Fibroblast of pulmonary artery (primary cell): ENCODE results near the gene TMEM52.

ENCODE experiments used
- DNase-seq: peaks from one replicate; pipeline ENCODE4 v3.0.0-alpha.2; 2010; ENCODE audit warnings: low read depth
- H3K4me3 ChIP-seq: replicated peaks from 2 replicates; pipeline ENCODE4 v1.5.1; 2011; ENCODE audit warnings: low read depth, mild to moderate bottlenecking, control low read depth, low read length, moderate library complexity
- TF ChIP-seq, protein P1 (sequence below): IDR thresholded peaks from 2 replicates; pipeline ENCODE4 v1.5.1; 2011; ENCODE audit warnings: mild to moderate bottlenecking, control low read depth, low read length, inconsistent platforms; ENCODE audit errors: missing control alignments

TMEM52 gene

GRCh38 chr1:1962752-1963151 is 43.7 kb upstream of the TMEM52 start:
- H3K4me3 ChIP-seq = no peak overlapping the region
- no peak for DNase-seq
- TF ChIP-seq, protein P1, sequence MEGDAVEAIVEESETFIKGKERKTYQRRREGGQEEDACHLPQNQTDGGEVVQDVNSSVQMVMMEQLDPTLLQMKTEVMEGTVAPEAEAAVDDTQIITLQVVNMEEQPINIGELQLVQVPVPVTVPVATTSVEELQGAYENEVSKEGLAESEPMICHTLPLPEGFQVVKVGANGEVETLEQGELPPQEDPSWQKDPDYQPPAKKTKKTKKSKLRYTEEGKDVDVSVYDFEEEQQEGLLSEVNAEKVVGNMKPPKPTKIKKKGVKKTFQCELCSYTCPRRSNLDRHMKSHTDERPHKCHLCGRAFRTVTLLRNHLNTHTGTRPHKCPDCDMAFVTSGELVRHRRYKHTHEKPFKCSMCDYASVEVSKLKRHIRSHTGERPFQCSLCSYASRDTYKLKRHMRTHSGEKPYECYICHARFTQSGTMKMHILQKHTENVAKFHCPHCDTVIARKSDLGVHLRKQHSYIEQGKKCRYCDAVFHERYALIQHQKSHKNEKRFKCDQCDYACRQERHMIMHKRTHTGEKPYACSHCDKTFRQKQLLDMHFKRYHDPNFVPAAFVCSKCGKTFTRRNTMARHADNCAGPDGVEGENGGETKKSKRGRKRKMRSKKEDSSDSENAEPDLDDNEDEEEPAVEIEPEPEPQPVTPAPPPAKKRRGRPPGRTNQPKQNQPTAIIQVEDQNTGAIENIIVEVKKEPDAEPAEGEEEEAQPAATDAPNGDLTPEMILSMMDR = no peak

DNA sequence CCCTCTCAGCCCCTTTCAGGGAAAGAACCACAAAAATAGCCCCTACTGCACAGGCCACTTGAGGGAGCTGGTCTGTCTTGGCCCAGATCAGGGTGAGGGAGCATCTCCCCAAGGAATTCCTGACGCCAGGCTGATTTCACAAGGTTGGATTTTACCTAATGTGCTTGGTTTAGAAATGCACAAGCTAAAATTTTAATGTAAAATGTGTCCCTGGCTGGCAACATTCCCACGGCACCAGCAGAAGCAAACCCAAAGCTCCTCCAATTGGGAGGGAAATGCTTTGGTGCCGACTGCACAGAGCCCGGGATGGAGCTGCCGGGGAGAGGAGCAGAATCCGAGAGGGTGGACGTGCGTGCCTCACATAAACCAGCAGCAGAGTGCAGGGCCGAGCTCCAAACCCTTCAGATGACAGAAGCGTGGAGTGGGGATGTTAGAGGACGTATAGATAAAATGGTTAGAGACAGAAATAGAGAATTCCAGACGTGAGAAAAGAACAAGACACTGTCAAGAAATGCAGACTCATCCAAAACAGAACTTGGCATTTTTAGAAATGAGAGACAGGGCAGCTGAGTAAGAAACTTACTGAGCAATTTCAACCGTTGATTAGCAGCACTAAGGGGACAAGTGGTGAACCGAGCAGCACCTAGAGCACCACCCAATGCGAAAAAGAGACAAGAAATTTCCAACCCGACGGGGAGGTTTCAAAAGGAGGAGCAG is 41.6 kb upstream of the TMEM52 start:
- peak; percentile 73 for DNase-seq

DNA sequence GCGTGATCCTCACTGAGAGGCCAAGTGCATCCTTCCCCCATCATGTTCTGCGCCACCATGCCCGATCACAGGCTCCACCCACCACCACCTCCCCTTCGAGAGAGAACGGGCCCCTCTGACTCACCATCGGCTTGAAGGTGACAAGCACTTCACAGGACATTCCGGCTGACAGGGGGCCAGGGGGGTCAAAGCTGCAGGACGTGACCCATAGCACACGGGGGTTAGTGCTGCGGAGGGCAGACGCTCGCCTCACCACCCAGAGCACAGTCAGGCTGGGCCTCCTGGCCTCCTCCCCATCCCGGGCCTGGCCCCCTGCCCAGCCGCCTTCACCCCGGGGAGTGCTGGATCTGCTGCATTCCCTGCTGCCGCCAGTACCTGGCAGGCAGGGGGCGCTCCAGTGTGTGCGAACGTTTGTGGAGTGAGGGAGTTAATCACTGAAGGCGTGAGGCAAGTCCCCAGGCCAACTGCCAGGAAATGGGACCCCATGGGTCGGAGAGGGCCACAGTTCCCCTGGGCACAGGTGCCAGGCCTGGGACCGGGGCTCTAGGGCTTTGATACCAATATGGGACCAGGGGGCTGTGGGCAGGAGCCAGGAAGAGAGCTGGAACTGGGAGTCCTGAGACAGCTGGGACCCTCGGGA is 40.9 kb upstream of the TMEM52 start:
- TF ChIP-seq, protein P1 = peak; percentile 76
- no peak overlapping the region for H3K4me3 ChIP-seq
- peak; percentile 80 for DNase-seq

More for the DNA sequence above, 41.6 kb upstream of the TMEM52 start:
- H3K4me3 ChIP-seq = no peak overlapping the region
- TF ChIP-seq, protein P1 = no peak

DNA sequence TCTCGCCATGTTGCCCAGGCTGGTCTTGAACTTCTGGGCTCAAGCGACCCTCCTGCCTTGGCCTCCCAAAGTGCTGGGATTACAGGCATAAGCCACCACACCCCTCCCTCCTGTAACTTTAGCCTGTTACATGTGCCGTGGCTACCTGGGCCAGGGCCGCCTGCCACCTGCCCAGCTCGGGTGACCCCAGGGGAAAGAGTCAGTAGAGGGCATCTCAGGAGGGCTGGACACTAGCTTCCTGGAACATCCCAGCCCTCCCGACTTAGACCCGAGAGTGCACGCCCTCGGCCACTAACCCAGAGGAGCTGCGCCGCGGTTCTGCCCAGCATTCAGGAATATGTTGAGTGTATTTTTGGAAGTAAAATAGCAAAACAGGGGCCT is 40.4 kb upstream of the TMEM52 start:
- TF ChIP-seq, protein P1 = no peak
- no peak for DNase-seq
- H3K4me3 ChIP-seq = no peak overlapping the region

- no peak overlapping the region for H3K4me3 ChIP-seq
- TF ChIP-seq, protein P1 = no peak
- no peak for DNase-seq
These were observed 39.0 kb upstream of the TMEM52 start for GRCh38 chr1:1958071-1958541.

DNA sequence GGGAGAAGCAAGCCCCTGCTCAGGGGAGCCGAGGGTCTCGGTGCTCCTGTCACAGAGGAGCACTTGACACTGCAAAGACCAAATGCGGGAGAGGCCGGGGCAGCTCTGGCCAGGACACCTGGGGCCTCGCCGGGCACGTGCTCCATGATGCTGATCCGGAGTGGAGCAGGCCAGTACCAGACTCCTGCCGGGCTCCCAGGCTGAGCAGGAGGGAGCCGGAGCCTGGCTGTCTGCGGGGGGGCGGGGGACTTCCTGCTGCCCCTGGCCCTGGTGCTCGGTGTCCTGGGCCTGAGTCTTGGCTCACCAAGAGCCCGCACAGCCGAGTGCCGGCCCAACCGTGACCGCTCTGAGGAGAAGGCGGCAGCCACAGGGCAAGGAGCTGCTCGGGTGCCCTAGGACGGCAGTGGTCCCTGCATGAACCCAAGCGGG is 38.5 kb upstream of the TMEM52 start:
- TF ChIP-seq, protein P1 = no peak
- no peak for DNase-seq
- H3K4me3 ChIP-seq = no peak overlapping the region
